GM19043 (cell line): ENCODE results near the gene CFAP90.

Experiments
- ATAC-seq: cut with Tn5 transposase; IDR thresholded peaks from one replicate; pipeline ENCODE4 v1.9.1; 2021; ENCODE audit warnings: low read depth; ENCODE audit not compliant: unreplicated experiment

Gene CFAP90, protein sequence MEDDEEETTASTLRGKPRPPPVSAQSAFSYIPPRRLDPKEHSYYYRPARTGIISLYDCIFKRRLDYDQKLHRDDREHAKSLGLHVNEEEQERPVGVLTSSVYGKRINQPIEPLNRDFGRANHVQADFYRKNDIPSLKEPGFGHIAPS

DNA sequence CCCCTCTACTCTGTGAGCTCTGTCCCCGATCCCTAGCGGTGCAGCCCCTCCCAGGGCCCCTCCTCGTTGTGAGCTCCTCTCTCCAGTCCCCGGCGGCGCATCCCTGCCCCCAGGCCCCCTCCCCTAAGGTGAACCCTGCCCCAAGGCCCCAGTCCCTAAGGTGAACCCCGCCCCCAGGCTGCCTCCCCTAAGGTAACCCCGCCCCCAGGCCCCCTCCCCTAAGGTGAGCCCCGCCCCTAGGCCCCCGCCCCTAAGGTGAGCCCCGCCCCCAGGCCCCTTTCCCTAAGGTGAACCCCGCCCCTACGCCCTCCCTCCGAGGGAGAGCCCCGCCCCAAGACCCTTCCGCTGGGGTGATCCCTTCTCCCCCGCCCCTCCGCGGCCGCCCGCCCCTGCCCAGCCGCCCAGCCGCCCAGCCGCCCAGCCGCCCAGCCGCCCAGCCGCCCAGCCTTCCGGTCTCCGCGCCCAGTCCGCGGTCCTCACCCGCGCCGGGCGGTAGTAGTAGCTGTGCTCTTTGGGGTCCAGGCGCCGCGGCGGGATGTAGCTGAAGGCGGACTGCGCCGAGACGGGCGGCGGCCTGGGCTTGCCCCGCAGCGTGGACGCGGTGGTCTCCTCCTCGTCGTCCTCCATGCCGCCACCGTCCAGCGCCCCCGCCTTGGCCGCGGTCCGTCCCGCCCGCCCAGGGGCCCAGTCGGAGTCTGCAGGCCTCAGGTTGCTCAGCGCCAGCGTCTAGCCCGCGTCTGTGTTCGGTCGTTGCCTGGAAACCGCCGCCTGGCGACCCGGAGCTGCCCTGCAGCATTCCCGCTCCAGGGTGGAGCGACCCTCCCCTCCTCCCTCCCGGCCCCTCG is at the start of gene CFAP90:
Gene CFAP90, minus strand, starts transcription at position 739 of the 845 bp plus-strand sequence. Its CDS starts 112 bp downstream, at position 627.
- no peak for ATAC-seq

DNA sequence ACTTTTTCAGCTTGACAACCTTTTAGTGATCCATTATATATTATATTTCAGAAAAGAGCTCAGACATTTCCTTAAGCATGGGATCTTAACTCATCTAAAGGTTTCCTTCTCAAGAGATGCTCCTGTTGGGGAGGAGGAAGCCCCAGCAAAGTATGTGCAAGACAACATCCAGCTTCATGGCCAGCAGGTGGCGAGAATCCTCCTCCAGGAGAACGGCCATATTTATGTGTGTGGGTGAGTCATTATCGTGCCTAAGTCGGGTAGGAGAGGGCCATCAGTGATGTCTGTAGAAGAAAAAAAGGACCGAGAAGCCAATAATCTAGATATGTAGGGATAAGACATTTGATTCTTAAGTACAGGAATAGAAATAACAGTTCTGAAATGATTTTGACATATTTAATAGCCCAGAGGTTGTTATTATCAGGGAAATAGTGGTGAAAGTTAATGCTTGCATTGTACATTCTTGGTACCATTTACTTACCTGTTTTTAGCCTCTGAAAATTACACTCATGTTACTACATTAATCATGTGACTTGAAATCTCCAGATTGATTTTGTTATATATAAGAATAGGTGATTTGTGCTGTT is 46.2 kb upstream of the CFAP90 start:
- no peak for ATAC-seq

DNA sequence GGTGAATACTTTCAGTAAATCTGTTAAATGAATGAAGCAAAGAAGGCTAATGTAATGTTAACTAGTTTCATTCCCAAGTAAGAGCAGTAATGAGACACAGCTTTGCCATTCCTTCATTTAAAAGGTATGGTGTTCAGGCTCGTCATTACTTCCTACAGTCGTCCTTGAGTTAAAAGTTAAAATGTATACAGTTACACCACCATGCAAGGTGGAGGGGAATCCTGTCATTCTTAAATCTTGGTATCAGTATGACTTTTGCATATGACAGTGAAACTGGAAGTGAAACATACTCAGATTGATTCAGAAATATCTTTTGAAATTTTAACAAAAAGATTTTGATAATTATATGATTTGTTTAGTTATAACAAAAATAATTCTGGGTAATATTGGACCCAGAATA is 43.9 kb upstream of the CFAP90 start:
- peak; percentile 99 for ATAC-seq

DNA sequence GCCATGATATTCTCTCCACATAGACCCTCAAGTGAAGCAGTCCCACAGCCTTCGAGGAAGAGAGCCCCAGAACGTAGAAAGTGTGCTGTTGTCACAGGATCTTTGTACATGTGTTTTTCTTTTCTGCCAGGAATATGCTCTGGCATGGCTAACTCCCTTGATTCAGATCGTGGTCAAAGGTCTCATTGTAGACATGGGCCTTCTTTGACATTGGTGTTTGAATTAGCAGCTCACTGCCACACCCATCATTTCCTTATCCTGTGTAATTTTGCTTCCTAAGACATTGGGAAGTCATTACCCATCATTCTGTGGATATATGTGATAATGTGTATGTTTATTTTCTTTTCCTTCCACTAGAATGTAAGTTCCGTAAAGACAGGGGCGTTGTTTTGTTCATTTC is 43.5 kb upstream of the CFAP90 start:
- no peak for ATAC-seq

DNA sequence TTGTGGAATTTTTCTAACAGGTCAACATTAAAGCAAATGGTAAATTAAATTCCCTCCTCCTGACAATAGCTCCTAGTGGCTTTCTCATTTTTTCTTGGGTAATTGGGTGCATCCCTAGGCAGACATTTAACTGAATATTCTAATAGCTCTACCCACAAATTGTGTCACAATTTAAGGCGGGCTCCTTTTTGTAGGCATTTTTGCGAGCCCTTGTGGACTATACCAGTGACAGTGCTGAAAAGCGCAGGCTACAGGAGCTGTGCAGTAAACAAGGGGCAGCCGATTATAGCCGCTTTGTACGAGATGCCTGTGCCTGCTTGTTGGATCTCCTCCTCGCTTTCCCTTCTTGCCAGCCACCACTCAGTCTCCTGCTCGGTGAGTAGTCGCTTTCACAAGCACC is 38.0 kb upstream of the CFAP90 start:
- no peak for ATAC-seq

DNA sequence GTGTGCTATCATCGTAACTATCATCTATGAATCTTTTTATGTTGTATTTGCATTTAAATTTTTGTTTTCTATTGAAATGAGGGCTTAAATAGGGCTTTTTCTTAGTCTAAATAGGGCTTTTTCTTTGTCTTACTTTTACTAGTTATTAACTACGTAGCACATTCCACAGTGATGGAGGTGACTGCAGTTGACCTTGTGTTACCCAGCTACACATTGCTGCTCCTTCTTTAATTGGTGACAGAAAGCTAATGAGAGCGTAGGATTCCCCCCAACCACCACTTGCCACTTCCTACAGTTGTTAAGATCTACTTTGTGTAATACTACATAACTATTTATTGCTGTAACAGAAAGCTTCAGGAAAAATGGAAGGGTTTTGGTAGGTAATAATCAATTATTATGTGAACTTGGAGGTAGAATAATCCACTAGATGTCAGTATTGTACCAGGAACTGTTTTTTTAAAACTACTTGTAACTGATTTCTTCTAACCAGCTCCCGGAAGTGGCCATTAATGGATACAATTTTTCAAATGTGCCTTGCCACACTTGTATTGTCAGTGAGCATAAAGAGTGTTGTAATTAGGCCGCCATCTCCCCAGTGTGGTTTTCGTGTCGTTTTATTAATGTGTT is 36.0 kb upstream of the CFAP90 start:
- no peak for ATAC-seq

DNA sequence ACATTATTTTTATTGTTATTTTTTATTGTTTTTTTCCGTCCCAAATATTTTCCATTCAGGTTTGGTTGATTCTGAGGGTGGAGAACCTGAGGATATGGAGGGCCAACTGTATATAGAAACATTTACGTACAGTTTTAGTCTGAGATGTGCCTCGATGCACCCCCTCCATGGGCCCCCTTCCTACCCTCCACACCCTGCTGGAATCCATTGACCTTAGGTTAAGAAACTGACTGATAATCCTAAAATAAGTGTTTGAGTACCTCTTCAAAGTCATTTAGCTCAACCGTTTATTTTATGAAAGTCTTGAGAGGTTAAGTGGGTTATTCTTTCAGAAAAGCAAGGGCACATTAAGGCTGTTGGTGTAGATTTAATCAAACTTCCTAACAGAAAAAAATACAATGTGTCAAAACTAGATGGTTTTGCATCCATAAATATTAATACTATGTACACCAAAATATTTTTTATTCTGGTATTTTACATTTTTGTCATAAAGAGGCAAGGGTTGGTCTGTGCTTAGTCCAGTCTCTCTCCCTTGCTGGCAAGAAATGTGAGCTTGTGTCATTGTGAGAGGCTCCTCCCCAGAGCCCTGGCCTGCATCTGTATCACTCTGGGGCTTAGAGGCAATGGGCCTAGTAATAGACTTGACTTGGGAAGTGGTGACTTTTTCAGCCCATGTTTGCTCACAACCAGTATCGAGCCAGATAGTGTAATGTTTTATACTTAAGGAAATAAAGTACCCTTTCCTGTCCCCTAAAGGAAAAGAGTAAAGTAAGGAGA is 33.7 kb upstream of the CFAP90 start:
- ATAC-seq: no peak

DNA sequence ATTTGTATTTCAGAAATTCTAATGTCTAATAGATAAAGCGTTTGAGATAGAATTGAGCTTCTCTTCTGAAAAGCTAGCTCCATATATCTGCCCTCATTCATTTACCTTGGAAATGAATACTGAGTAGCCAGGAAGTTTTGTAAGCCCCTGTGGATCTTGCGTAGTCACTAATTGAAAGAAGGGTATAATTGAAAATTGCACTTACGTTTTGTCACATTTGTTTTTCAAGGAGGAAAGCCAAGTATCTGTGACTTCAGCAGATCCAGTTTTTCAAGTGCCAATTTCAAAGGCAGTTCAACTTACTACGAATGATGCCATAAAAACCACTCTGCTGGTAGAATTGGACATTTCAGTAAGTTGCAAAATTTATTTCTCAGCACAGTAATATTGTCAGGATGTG is 32.0 kb upstream of the CFAP90 start:
- no peak for ATAC-seq

DNA sequence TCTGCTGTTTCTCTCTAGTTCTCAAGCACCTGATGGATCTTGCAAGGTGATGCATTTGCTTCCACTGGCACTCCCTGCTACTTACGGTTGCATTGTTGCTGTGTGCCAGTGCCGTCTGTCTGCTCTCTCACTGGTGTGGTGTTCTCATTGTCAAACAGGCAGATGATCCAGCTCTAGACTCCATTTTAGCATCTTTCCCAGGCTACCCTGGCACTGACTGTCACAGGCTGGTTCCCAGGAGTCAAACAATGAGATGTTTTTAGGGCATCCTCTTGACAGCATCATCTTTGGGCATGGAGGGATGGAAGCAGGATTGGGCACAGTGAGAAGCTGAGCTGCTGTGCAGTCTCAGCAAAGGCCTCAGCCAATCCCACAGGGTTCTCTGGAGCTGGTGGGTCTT is 30.9 kb upstream of the CFAP90 start:
- ATAC-seq: no peak

DNA sequence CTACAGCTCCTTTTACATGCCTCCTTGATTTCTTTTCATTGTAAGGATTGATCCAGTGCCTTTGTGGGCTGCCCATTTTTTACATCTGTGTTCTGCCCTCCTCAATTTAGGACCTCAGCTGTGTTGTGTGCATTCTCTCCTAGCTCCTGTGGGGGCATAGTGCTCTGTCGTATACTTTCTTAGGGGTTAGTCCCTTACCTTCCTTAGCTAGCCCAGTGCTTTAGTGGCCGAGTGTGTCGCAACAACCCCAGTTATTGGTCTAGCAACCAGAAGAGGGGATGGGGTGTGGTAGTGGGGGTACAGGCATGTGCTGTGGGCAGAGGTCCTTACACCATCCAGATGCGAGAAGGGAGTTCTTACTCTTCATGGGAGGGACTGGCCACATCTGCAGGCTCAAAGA is 30.2 kb upstream of the CFAP90 start:
- no peak for ATAC-seq

DNA sequence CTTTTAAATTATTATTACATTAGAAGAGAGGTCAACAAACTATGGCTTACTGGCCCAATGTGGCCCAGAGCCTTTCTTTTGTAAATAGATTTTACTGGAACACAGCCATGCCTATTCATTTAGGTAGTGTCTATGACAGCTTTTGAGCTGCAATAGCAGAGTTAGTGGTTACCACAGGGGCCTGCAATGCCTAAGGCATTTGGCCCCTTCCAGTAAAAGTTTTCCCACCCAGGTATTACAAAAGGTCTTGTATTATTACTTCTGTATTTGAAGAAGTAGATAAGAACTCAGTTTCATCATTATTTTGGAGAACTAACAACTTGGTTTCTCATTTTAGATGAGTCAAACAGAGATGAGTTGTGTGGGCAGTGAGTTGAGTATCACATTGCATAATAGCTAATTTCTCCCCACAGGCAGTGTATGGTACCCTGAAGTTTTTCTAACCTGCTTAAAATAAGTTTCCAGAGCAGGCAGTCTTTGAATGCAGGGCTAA is 27.5 kb upstream of the CFAP90 start:
- ATAC-seq: peak; percentile 92

DNA sequence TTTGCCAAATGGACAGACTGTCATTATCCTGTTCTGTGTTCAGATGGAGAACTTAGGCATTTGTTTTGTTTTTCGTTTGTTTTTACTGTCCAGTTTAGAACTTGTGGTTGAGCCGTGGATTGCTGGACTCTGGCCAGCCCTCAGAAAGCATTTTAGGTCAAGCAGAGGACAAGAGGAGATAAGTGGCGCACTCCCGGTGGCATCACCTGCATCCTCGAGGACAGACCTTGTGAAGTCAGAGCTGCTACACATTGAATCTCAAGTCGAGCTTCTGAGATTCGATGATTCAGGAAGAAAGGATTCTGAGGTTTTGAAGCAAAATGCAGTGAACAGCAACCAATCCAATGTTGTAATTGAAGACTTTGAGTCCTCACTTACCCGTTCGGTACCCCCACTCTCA is 26.9 kb upstream of the CFAP90 start:
- no peak for ATAC-seq

DNA sequence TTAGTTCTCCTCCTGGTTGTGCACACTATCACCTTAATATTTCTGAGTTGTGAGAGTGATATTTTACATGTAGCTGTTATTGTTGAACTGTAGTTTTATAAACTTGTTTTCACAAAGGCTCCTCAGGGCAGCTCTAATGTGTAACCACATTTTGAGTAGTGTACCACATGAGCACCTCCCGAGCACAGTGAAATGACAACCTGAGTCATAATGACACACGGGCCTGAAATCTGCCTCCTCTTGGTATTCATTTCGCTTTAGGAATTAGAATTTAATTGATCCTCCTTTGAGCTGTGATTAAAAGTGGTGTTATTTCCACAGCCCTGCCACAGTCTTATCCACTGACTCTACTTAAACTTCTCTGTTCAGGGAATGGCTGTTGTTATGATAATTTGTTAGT is 25.9 kb upstream of the CFAP90 start:
- no peak for ATAC-seq

DNA sequence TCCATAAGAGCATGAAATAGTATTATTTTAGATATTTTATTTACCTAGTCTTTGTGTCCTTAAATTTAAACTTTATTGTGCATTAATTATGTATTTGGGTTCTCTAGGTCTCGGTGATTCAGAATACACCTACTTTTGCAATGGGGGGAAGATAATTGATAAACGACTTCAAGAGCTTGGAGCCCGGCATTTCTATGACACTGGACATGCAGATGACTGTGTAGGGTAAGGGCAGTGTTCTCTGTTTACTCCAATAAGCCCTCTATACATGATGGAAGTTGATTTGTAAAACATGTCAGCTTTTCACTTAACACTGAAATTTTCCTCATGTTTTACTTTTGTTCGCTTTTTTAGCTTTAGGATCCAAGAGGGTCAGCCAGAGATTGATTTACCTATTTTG is 24.2 kb upstream of the CFAP90 start:
- no peak for ATAC-seq

DNA sequence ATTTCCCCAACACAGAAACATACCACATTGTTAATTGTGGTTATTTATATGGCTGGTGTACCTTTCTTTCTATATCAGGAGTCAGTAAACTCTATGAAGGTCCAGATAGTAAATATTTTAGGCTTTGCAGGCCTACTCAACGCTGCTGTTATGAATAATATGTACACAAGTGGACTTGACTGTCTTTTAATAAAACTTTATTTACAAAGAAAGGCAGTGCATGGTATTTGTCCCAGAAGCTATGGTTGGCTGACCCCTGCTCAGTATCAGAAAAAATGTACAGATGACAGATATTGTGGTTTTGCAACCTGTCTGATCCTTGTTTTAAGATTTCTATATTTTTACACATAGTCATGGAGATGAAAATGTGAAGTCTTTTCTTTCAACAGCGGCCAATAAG is 23.7 kb upstream of the CFAP90 start:
- ATAC-seq: no peak

DNA sequence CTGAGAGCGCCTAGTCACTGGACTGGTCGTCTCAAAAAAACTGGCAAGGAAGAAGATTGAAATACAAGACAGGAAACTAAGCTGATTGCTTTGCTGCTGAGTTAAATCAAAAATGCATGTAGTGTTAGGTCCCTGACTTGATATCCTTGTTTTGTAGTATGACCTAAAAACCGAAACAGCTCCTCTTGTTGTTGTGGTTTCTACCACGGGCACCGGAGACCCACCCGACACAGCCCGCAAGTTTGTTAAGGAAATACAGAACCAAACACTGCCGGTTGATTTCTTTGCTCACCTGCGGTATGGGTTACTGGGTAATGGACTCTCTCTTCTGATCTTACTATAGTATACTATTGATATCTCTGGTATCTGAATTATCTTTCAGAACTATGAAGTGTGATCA is 22.3 kb upstream of the CFAP90 start:
- no peak for ATAC-seq

DNA sequence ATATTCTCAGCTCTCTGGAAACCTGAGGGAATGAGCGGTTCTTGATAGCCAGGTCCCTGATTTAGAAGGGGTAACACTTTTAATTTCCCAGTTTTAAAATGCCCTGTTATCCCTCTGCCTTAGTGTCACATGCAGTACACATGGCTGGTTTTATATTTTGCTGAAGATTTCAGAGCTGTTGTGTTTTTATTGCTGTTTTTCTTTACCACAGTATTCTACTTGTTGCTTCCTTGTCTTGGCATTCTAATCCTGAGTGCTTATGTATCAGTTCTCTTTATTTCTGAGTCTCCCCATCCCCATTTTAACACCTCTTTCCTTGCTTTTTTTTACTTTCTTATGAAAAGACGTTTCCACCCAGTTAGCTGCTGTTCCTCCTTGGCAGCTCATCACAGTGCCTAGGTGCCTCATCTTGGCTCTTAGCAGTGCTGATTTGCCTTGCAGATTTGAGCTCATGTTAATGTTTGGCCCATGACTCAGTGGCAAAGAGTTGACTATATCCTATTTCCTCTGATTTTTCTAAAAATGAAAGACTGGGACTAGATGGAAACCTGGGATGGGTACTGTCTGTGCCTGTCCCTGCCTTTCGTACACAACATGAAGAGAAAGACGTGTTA is 21.7 kb upstream of the CFAP90 start:
- ATAC-seq: no peak

DNA sequence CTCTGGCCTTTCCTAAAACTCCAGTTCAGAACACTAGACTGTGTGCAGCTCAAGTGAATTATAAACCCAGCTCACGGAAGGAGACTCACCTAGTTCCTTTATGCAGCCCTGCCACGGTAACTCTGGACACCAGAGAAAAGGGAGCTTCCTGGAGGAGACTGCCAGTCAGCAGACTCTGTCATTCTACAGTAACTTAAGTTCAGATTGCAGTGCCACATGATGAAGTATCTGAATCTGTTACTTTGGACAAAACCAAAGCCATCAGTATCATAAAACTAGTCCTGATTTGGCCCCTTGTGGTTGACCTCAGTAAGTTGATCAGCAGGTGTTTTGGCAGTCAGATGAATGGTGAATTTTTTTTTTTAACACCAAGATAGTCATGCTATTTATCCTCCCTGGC is 20.7 kb upstream of the CFAP90 start:
- no peak for ATAC-seq

DNA sequence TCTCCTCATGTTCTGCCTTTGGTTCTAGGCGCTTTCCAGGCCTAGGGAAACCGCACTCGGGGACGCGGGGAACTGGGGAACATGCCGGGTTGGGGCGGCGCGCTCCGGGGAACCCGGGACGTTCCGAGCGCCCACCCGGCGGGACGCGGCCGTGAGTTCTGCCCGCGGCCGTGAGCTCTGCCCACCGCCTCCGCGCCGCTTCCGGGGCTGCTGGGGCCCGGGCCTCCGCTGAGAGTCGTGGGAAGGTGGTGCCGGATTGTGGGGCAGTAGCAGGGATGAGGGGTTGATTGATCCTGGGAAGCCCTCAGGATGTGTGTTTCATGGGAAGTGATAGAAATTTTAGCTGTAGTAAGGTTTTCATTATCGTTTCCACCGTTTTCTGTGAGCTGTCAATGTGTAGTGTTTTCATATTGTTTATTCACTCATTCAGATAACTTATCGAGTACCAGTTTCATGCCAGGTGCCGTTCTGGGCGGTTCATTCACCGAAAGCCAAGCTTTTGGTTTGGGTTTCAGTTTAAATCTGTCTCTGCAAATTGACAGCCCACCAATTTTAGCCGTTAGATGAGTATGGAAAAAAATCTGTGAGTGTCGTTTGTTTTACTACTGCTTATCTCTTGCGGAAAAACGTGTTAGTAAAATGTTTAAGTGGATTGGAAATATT is 18.7 kb upstream of the CFAP90 start:
- peak; percentile 14 for ATAC-seq
